Measurements from ENCODE around the gene PCNT.

The PCNT gene

GRCh38 chr21:46414965-46415275, 91.0 kb downstream of the PCNT start:
- no peaks in the 10 kb centered on the region; the same call in 1 of the 2 replicates for H3F3A ChIP-seq (ENCODE audit: control insufficient read depth, insufficient read depth)
- H3K4me2 ChIP-seq (ENCODE audit: low read length), result no peak overlapping the region
- peaks cover 46% of the 10 kb centered on the region for H3K36me3 ChIP-seq (ENCODE audit: control insufficient read depth, low read length)
- no peaks in the 10 kb centered on the region for H3K27me3 ChIP-seq (ENCODE audit: control insufficient read depth, low read length)
- H3K27ac ChIP-seq (ENCODE audit: low read depth, low read length), result no peak overlapping the region
- no peaks in the 10 kb centered on the region for H3K9me2 ChIP-seq (replicated peaks; ENCODE audit: control insufficient read depth, low read length)
- H3K9me3 ChIP-seq (ENCODE audit: control insufficient read depth, insufficient read depth, low read length), result no peaks in the 10 kb centered on the region
- 0 out of 2 replicates have a peak, but pooled peaks cover 4% of the 10 kb centered on the region for H4K20me1 ChIP-seq (ENCODE audit: control insufficient read depth, insufficient read depth, low read depth, low read length)
- TF ChIP-seq CTCF (IDR thresholded peaks at IDR 0.05; ENCODE audit: low read depth, low read length, poor library complexity, severe bottlenecking) (no peak), EZH2phosphoT487 (IDR thresholded peaks at IDR 0.05; ENCODE audit: borderline replicate concordance, low read length) (no peak)
- no peaks in the 10 kb centered on the region for H3K4me1 ChIP-seq (ENCODE audit: control insufficient read depth, low read length)
- H3K79me2 ChIP-seq (ENCODE audit: control insufficient read depth, low read length), result no peaks in the 10 kb centered on the region
- H3K4me3 ChIP-seq (ENCODE audit: low read length), result no peak overlapping the region

- Histone ChIP-seq H3K9me3 (ENCODE audit: control insufficient read depth, insufficient read depth, low read length) (no peaks in the 10 kb centered on the region), H3K4me3 (ENCODE audit: low read length) (no peak overlapping the region), H4K20me1 (ENCODE audit: control insufficient read depth, insufficient read depth, low read depth, low read length) (no peaks in the 10 kb centered on the region), H3K79me2 (ENCODE audit: control insufficient read depth, low read length) (no peaks in the 10 kb centered on the region), H3K27ac (ENCODE audit: low read depth, low read length) (no peak overlapping the region), H3K4me2 (ENCODE audit: low read length) (no peak overlapping the region), H3K36me3 (ENCODE audit: control insufficient read depth, low read length) (peaks cover 48% of the 10 kb centered on the region), H3F3A (ENCODE audit: control insufficient read depth, insufficient read depth) (no peaks in the 10 kb centered on the region; the same call in 1 of the 2 replicates), H3K27me3 (ENCODE audit: control insufficient read depth, low read length) (no peaks in the 10 kb centered on the region), H3K4me1 (ENCODE audit: control insufficient read depth, low read length) (no peaks in the 10 kb centered on the region), H3K9me2 (replicated peaks; ENCODE audit: control insufficient read depth, low read length) (no peaks in the 10 kb centered on the region)
- TF ChIP-seq CTCF (IDR thresholded peaks at IDR 0.05; ENCODE audit: low read depth, low read length, poor library complexity, severe bottlenecking) (no peak), EZH2phosphoT487 (IDR thresholded peaks at IDR 0.05; ENCODE audit: borderline replicate concordance, low read length) (no peak)
Observed at GRCh38 chr21:46416551-46416950, 92.6 kb downstream of the PCNT start.

GRCh38 chr21:46418265-46418946, 94.5 kb downstream of the PCNT start:
- no peaks in the 10 kb centered on the region for H4K20me1 ChIP-seq (ENCODE audit: control insufficient read depth, insufficient read depth, low read depth, low read length)
- peaks cover 52% of the 10 kb centered on the region for H3K36me3 ChIP-seq (ENCODE audit: control insufficient read depth, low read length)

More at GRCh38 chr21:46418265-46418946, 94.5 kb downstream of the PCNT start:
- Histone ChIP-seq H3K4me3 (ENCODE audit: low read length) (no peak overlapping the region), H3K9me2 (replicated peaks; ENCODE audit: control insufficient read depth, low read length) (no peaks in the 10 kb centered on the region), H3F3A (ENCODE audit: control insufficient read depth, insufficient read depth) (no peaks in the 10 kb centered on the region; the same call in 1 of the 2 replicates), H3K27ac (ENCODE audit: low read depth, low read length) (no peak overlapping the region), H3K4me2 (ENCODE audit: low read length) (no peak overlapping the region), H3K27me3 (ENCODE audit: control insufficient read depth, low read length) (no peaks in the 10 kb centered on the region), H3K9me3 (ENCODE audit: control insufficient read depth, insufficient read depth, low read length) (no peaks in the 10 kb centered on the region), H3K4me1 (ENCODE audit: control insufficient read depth, low read length) (peaks cover 9% of the 10 kb centered on the region), H3K79me2 (ENCODE audit: control insufficient read depth, low read length) (no peaks in the 10 kb centered on the region)
- no peak for TF ChIP-seq CTCF (IDR thresholded peaks at IDR 0.05; ENCODE audit: low read depth, low read length, poor library complexity, severe bottlenecking)
- no peak for TF ChIP-seq EZH2phosphoT487 (IDR thresholded peaks at IDR 0.05; ENCODE audit: borderline replicate concordance, low read length)

Data from DOHH2 (cell line).